ENCODE measurements around the gene MGME1.

MGME1 gene, protein sequence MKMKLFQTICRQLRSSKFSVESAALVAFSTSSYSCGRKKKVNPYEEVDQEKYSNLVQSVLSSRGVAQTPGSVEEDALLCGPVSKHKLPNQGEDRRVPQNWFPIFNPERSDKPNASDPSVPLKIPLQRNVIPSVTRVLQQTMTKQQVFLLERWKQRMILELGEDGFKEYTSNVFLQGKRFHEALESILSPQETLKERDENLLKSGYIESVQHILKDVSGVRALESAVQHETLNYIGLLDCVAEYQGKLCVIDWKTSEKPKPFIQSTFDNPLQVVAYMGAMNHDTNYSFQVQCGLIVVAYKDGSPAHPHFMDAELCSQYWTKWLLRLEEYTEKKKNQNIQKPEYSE

DNA sequence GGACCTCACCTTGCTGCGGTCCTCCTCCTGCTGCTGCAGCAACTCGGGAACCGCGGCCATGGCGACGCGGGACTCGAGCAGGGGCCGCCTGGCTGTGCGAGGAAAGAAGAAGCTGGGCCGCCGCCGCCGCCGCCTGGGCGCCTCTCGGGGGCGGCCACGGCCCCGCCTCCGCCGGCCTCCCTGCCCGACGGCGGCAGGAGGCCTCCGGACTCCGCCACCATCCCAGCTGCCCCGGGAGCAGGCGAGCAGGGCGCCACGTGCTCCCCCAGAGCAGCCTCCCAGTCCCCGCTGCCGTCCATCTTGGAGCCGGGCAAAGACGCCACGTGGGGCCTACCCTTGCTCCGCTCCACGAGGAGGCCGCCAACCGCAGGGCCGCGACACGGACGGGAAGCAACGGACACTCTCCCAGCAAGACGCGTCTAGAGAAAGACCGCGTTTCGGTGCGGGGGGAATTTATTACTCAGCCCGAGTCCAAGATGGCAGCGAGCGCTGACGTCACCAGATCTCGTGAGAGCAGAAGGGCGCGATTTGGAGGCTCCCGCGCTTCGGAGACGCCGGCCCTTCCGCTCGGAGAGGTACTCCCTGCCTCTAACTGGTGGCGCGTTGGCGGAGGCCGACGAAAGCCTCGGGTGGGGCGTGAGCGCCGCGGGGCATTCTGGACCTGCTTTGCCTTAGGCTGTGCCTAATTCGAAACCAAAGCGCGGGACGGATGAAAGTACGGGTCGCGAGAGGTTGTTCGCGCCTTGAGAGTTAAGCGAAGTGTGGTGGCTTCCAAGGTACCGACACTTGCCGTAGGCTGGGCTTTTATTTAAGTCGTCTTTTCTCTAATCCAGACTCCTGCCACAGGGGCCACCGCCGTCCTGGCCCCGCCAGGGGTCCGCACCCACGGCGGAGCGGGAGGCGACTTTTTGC is at the start of gene MGME1, which contains the start of gene SNX5:
Gene MGME1 (plus strand): TSS at position 653 of the 912 bp plus-strand sequence. CDS start 842 bp downstream, outside the sequence.
Gene SNX5 (minus strand): TSS at position 429 of the 912 bp plus-strand sequence. CDS start 369 bp downstream, at position 60.
- DNase-seq: peak; percentile 100

DNA sequence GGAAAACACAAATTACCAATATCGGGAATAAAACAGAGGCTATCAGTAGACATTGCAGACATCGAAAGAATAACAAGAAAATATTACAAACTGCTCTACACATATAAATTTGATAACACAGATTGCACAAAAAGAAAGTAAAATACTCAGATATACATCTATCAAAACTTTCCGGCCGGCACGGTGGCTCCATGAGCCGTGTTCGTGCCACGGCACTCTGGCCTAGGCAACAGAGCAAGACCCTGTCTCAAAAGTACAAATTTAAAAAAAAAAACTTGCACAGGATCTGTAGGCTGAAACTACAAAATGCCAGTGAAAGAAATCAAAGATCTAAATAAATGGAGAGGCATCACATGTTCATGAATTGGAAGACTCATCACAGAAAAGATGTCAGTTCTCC is 49.7 kb upstream of the MGME1 start:
- DNase-seq: no peak

DNA sequence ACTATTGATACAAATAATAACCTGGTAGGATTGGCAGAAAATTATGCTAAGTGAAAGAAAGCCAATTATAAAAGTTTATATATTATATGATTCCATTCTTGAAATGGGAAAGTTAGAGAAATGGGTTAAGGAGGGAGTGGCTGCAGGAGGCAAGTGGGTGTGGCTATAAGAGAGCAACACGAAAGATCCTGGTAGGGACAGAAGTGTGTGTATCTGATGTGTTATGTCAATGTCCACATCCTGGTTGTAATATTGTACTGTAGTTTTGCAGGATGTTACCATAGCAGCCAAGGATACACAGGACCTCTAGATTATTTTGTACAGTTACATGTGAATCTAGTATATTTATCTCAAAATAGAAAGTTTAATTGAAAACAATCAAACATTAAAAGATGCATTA is 47.0 kb upstream of the MGME1 start:
- DNase-seq: no peak

DNA sequence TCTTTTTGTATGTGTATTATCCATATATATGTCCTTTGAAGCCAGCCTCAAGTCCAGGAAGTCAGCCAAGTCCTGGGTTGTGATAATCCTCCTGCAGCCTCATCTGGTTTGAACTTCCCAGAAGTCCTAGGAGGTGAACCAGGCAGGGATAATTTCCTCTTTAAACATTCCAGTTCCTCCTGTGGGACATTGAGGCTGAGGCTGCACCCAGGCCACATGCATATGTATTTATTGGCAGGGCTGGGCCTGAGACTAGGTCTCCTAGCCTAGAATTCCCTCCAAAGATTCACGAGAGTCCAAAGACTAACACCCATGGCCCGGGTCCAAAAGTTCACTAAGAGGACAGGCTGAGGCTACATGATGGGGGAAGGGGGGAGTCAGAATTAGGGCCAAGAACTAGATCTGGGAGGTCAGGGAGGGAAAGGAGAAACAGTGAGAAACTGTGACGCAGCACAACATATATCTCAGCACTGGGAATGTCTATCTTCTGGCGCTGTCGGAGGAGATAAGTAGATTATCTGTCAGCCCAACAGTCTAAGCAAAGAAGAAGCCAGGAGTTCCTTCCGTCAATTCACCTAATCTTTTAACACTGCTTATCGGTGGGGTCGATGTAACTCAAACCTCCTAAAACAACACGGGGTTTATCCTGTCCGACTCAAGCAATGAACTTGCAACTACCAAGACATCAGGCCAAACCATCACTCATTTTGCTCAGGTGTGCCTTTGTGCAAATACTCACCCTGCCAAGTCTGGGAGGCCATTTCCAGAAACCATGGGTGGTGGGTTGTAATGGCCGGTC is 43.5 kb upstream of the MGME1 start:
- no peak for DNase-seq

DNA sequence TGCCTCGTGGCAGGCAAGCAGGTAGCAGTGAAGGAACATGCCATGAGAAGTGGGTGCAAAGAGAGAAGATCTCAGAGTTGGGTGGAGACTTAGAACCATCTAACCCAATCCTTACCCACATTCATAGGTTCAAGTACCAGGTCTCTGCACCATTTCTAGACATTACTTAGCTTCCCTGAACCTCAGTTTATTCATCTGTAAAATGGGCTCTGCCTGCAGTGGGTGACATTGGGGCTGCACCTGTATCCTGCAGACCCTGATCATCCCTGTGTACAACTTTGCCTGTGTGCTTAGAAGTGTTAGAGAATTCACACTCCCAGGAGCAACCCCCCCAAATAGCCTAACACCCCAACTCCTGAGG is 42.9 kb upstream of the MGME1 start:
- no peak for DNase-seq

DNA sequence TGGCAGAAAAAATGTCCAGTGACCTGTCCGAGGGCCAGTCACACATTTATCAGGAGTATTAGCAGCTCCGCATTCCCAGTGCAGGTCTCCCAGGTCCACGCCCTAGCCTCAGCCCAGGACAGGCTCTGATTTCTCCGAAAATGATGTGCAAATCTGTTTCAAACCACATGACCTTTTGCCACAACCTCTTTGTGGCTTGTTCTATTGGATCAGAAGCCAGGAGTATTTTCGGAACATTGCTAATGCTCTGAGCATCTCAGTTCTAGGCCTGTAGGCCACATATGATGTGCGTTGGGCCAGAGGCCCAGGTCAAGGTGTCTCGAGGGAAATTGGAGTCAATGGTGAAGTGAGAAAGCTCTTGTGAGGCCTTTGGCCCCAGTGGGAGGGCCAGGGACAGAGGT is 40.6 kb upstream of the MGME1 start:
- DNase-seq: no peak

DNA sequence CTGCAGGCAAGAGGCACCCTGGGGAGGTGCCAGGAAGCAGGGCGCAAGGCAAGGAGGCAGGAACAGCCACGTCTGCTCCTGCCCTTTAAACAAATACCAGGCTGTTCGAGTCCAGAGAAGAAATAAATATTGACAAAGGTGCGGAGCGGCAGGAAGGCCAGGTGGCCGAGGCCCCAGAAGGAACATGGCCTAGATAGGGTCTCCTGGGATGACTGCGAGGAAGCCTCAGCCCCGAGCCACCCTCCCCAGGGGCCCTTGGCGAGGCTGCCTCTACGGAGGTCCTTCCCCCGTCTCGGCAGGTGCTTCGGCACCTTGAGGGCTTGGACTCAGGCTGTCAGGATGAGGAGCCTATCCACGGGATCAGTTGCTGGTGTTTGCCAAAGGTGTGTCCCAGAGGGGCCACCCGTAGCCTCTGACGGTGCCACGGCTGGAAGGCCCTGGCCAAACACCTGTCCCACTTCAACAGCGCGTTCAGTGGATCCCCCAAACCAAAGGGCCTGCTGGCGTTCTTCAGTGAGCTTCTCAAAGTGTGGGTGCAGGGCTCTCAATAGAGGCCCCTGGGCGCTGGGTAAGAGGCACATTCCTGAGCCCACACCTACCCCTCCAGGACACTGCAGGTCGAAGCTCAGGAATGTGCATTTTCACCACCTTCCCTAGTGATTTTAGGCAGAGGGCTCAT is 40.0 kb upstream of the MGME1 start:
- DNase-seq: no peak

DNA sequence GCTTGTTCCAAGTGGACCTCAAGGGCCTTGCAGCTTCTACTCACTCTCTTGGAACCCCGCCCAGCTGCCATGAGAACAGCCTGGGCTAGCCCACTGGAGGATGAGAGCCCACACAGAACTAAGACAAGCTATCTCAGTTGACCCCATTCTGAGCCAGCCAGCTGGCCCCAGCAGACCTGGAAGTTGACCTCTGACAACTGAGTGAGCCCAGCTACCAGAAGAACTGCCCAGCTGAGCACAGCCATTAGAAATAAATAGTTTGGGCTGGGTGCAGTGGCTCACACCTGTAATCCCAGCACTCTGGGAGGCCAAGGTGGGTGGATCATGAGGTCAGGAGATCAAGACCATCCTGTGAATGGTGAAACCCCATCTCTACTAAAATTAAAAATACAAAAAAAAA is 37.3 kb upstream of the MGME1 start:
- no peak for DNase-seq

DNA sequence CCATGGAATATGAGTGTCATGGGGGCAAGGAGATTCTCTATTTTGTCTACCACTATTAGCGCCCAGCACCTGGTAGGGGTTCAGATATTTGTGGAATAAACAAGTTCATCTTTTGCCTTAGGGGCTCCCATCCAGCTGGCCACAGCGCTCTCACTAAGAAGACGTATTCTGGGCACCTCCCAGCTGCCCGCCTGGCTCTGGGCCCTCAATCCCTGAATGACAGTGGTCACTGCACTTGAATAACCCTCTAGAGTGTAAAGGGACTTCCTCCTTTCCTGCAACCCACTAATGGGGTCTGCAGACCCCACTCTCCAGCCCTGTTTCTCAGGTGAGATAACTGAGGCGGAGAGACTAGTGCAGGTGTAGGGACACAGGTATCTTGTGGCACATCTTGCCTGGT is 36.4 kb upstream of the MGME1 start:
- DNase-seq: no peak

DNA sequence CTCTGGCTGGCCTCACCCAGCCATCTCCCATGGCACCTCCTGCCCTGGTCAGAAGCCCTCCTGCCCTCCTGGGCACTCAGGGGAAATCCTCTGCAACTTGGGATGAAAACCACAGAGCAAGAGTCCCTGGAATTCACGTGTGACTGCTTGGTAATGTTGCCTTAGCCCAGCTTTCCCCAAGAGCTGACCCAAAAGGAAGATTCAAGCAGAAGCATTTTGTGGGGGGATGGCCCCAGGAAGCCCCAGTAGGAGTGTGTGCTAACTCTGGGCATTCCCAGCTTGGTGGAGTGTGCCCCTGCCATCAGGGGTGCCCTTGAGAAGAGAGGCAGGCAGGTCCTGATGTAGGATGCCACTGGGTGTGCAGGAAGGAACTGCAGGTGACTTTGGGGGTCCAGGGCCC is 35.7 kb upstream of the MGME1 start:
- no peak for DNase-seq

DNA sequence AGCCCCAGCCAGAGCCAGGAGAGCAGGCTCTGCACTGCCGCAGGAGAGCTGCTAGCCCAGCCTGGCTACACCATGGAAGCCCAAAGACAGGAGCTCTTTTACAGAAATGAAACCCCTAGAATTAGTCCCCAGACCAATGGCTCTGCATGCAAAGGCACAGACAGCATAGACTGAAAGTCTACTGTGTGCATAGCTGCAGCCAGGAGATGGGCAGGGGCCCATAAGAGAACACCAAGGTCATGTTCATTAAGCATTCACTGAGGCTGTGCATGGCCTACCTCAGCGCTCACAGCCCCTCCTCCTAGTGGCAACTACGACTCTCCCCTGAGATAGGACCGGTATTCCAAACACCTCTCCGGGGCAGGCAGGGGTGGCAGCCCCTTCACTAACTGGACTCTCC is 35.1 kb upstream of the MGME1 start:
- DNase-seq: no peak

DNA sequence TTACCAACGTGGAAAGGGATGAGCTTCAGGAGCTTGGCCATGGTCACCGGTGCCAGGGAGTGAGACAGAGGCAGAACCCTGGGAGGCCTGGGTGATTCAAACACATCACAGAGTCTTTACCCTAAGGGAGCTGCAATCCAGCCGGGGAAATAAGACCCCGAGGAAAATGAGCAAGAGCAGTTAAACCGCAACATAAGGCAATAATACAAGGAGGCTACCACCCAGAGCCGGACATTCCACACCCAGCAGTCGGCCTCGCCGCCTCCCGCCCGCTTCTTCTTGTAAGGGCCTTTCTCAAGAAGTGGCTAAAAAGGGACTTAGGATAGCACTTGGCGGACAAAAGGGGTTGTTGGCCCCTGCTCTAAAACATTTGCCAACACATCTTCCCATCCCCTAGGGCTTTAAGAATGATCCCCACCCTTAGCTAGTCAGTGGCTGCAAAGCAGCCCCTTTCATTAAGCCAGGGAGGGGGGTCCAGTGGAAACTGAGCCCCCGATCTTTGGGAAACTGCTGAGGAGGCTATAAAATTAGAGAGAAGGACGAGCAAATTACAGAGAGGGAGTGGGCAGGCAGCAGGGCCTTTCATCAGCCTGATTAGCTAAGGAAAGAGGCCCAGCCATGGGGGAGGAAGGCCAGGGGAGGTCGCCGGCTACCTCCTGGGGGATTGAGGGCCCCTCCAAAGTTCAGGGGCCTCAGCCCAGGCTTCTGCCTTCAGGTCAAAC is 34.5 kb upstream of the MGME1 start:
- no peak for DNase-seq

DNA sequence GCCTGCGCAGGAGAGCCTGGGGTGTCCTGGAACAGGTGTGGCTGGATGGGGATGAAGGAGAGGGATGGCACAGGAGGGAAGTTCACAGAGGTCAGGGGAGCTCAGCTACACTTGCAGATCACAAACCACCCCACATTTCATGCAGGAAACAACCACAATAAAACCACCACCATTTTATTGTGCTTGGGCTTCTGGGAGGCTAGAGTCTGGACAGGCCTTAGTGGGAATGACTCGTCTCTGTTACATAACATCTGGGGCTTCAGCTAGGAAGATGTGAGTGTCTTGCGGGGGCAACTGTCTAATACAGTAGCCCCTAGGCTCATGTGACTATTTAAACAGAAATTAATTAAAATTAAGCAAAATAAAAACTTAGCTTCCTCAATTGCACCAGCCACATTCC is 33.6 kb upstream of the MGME1 start:
- no peak for DNase-seq

DNA sequence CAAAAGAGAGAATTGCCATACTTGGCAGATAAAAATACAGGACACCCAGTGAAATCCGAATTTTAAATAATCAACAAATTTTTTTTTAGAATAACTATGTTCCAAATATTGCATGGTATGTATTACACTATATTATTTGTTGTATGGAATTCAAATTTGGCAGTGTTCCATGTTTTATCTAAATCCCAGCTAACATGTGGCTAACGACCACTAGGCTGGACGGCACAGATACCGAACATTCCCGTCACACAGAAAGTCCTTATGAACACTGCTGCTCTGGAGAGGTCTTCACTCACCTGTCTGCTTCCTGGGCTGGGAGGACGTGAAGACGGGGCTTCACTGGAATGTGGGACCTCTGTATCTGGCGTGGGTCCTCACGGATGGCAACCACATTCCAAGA is 33.1 kb upstream of the MGME1 start:
- no peak for DNase-seq

DNA sequence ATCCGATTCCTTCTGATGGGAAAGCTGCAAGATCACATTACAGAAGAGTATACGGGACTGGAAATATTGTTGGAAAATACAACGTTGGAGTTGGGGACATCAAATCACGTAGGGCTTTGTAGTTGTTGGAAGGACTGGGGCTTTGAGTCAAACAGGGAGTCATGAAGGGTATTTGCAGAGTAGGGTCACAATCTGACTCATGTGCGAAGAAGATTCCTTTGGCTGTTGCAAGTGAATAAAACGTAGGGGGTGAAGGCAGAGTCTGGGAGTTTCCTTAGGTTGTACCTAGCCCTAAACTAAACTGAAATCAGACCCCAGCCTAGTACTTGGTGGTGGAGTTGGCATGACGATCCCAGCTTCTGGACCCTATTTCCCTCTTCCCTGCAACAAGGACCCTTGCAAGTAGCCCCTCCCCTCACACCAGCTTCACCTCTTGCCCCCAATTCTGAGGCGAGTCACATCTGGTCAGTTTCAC is 32.5 kb upstream of the MGME1 start:
- no peak for DNase-seq

DNA sequence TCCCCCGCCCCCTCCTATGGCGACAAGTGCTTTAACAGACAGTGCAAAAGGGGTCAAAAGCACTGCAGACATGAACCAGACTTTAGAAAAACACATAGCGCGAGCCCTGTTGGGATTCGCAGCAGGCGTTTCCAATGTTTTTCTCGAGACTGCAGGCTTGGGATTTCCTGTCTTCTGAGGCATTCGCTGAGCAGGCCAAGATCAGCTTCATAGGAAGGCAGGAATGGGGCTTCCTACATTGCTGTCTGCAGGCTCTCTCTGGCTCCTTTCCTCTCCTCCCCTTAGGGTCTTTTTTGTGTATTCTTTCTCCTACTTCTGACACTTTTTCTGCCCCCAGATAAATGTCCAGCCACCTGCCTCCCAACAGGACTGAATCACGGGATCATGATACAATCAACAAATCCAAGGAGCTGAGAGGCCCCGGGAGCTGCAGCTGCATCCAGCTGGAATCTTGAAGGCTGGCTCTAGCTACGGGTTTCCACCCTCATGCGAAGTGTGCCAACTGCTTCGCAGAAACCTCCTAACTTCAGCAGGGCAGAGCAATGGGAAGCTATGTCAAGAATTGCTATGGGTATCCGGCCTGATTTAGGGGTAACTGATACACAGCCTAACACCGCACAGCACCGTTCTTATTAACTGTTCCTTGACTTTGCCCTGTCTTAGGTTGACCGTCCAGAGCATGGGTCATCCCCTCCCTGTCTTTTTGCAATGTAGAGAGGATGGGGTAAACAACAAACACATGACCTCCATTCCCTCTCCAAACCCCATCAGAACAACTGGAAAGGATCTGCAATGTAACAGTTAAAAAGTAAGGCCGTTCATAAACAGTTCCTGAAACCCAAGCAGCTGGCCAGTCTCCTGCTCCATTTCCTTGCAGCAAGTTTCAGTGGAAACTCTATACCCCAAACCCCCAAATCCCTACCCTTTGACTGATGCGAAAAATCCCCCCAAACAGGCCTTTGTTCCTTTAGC is 31.8 kb upstream of the MGME1 start:
- DNase-seq: no peak

DNA sequence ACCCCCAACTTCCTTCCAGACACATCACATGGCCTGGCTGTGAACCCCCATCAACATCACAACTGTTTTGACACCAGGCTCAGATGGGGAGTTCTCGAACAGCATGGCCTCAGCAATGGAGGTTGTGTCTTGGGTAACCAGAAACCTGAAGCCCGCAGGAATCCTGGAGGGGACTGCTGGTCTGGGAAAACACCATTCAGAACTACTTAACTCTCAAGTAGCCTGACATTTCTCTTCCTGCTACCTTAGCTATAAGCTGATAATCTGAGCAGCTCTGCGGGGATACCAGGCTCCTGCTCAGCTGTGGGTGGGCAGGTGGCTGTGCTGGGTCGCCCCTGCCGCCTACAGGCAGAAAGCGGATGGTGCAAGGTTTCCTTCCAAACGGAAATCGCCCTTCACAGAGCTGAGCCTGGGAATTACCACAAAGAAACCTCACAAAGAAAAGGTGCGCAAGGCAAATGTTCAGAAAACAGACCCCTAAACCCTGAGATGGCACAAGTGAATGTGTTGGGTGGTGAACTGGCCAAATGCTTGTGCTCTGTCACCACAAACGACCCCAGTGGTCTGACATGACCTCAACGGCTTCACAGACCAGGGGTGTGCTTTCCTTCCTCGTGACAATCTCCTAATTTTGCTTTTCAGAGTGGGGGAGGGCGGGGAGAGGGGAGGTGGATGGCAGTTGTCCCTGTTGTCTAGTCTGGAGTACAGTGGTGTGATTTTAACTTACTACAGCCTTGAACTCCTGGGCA is 29.8 kb upstream of the MGME1 start:
- peak; percentile 77 for DNase-seq

DNA sequence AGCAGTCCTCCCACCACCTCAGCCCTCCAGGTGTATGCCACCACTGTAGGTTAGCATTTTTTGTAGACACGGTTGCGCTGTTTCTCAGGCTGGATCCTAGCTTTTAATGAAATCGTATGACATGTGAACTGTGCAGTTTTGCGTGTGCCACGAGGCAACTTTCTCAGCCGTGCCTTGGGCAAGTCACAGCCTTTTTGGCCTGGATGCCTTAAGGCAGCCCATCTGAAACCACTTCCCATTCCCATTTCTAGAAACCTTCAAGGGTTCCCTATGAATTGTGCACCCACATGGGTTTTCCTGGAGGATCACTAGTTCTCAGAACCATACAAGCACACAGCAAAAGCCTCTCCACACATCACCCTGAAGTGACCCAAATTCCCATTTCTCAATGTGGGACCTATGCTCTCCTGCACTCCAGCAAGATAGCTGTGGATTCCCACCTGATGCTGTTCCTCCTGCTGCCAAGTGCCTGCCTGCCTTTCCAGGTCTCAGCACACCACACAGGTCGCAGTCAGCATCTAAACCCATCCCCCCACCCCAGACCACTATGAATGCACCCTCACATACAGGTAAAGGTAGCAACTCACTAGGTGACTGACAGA is 29.1 kb upstream of the MGME1 start:
- DNase-seq: no peak

DNA sequence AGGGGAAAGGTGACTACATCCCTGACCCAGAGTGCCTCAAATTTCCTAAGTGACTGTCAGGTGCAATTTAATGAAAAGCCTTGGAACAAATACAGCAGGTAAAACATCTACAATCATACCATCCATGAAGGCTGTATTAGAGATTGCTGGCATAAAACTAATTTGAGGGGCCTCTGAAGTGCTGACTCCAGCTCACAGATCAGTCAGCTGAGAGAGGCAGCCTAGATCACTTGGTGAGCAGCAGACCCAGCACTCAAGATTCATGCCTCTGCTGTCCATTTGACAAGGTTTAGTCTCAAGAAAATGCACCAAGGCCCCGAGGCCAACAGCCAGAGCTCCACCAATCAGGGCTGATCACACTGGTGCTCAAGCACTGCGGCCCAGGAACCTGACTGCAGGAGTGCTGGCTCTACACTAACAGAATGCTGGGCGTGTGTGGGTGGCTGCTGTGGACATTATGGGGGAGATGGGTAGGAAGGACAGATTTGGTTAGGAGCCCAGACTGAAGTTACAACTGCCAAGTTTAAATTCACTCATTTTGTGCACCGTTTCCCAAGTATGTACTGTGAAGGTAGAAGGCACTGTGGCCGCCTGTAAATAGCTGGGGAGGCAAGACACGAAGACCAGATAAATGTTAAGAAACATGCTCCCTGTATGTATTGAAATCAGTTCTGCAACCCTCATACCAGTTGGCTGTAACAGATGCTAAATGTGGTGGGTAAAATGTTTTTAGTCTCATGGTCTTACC is 28.4 kb upstream of the MGME1 start:
- no peak for DNase-seq
